NOMO-1 treated with dmso at 0.1 percent for 144 hours (cell line): ENCODE data around the gene SRPK2.
"Not testable (repeated sequence)": the region's sequence is repeated elsewhere in the genome, so short reads cannot be mapped to it uniquely, and the experiment has no call there.

Source experiments
- DNase-seq: peaks from one replicate; lab custom pipeline; 2025; ENCODE audit not compliant: unreplicated experiment; lab: John Stamatoyannopoulos, UW

SRPK2 gene

GRCh38 chr7:105388356-105389087, at the start of gene SRPK2:
TSS of gene SRPK2 (minus strand) at chr7:105388921.
- no peak for DNase-seq

GRCh38 chr7:105438254-105438653, 49.5 kb upstream of the SRPK2 start:
- DNase-seq: no peak

- not testable (repeated sequence) for DNase-seq
Measured at GRCh38 chr7:105437356-105437755, 48.6 kb upstream of the SRPK2 start.

- no peak for DNase-seq
Measured at GRCh38 chr7:105429746-105430612, 41.3 kb upstream of the SRPK2 start.

- no peak for DNase-seq
Measured at GRCh38 chr7:105426606-105427146, 38.0 kb upstream of the SRPK2 start.

- DNase-seq: no peak
Measured at GRCh38 chr7:105423987-105424386, 35.3 kb upstream of the SRPK2 start.

GRCh38 chr7:105413887-105414437, 25.2 kb upstream of the SRPK2 start:
- DNase-seq: no peak

GRCh38 chr7:105410774-105411173, 22.1 kb upstream of the SRPK2 start:
- not testable (repeated sequence) for DNase-seq

GRCh38 chr7:105409775-105410174, 21.1 kb upstream of the SRPK2 start:
- not testable (repeated sequence) for DNase-seq

GRCh38 chr7:105408791-105409410, 20.2 kb upstream of the SRPK2 start:
- no peak for DNase-seq

GRCh38 chr7:105403128-105403527, 14.4 kb upstream of the SRPK2 start:
- DNase-seq: no peak

- DNase-seq: no peak
Measured at GRCh38 chr7:105402221-105403095, 13.7 kb upstream of the SRPK2 start.

- DNase-seq: no peak
Measured at GRCh38 chr7:105399043-105399725, 10.5 kb upstream of the SRPK2 start.

- DNase-seq: no peak
Measured at GRCh38 chr7:105396566-105396965, 7.8 kb upstream of the SRPK2 start.

GRCh38 chr7:105391429-105391828, 2.7 kb upstream of the SRPK2 start:
- DNase-seq: no peak

- DNase-seq: no peak
Measured at GRCh38 chr7:105389889-105390288, 1.2 kb upstream of the SRPK2 start.

- peak; percentile 7 for DNase-seq
Measured at GRCh38 chr7:105389088-105389650, 448 bp upstream of the SRPK2 start.

- DNase-seq: no peak
Measured at GRCh38 chr7:105387508-105388355, 989 bp downstream of the SRPK2 start.
